ENCODE measurements around the gene STK40. TPM values are rescaled to one million over a fixed set of nuclear protein-coding genes. Genes with fewer than 3 reads are reported as not detected.
A peak's percentile ranks its signal among the peaks of the same experiment; 100 is the strongest.

Gene STK40
- total RNA-seq, 4 donors from 2014 or later = 109 to 263 (median 211) TPM

- H3K27ac ChIP-seq = no peak overlapping the region
- ATAC-seq (no peak), DNase-seq (no peak)
- TF ChIP-seq CTCF (IDR thresholded peaks at IDR 0.05 in 4 of 5, conservative IDR thresholded peaks at IDR 0.05 in 1 of 5) (no peak), POLR2A (IDR thresholded peaks at IDR 0.05) (no peak)
- intact Hi-C loops (cut with DNase I; ENCODE audit: low total_unique reads) (no loop called here), in situ Hi-C loops (cut with MboI; ENCODE audit: low sequenced_read_pairs in 4 of 4) (loop anchor here in 1 of 4 donors (10.0 kb wide), 1 partner anchor 62 kb away; no protein-coding TSS in a partner anchor)
- H3K9me3 ChIP-seq = no peaks in the 10 kb centered on the region
- no peak overlapping the region for H3K4me3 ChIP-seq
- H3K4me1 ChIP-seq = peaks cover 21 to 29% of the 10 kb centered on the region in 2 donors
- no peaks in the 10 kb centered on the region for H3K27me3 ChIP-seq
- peaks cover 0 to 83% of the 10 kb centered on the region in 2 donors for H3K36me3 ChIP-seq
These were observed 32.5 kb downstream of the STK40 start for GRCh38 chr1:36352910-36353878.

GRCh38 chr1:36352125-36352909 is 33.4 kb downstream of the STK40 start:
- in situ Hi-C loops (cut with MboI; ENCODE audit: low sequenced_read_pairs in 4 of 4) (loop anchor here in 1 of 4 donors (10.0 kb wide), 1 partner anchor 62 kb away; no protein-coding TSS in a partner anchor), intact Hi-C loops (cut with DNase I; ENCODE audit: low total_unique reads) (no loop called here)
- ATAC-seq = no peak
- TF ChIP-seq POLR2A (IDR thresholded peaks at IDR 0.05) (no peak), CTCF (IDR thresholded peaks at IDR 0.05 in 4 of 5, conservative IDR thresholded peaks at IDR 0.05 in 1 of 5) (no peak)
- peaks cover 0 to 83% of the 10 kb centered on the region in 2 donors for H3K36me3 ChIP-seq
- no peaks in the 10 kb centered on the region for H3K9me3 ChIP-seq
- peak overlapping the region in 1 of 4 donors; percentile 75 for H3K27ac ChIP-seq
- H3K4me1 ChIP-seq = peaks cover 21 to 29% of the 10 kb centered on the region in 2 donors
- no peak overlapping the region for H3K4me3 ChIP-seq
- no peak for DNase-seq
- H3K27me3 ChIP-seq = no peaks in the 10 kb centered on the region

DNA sequence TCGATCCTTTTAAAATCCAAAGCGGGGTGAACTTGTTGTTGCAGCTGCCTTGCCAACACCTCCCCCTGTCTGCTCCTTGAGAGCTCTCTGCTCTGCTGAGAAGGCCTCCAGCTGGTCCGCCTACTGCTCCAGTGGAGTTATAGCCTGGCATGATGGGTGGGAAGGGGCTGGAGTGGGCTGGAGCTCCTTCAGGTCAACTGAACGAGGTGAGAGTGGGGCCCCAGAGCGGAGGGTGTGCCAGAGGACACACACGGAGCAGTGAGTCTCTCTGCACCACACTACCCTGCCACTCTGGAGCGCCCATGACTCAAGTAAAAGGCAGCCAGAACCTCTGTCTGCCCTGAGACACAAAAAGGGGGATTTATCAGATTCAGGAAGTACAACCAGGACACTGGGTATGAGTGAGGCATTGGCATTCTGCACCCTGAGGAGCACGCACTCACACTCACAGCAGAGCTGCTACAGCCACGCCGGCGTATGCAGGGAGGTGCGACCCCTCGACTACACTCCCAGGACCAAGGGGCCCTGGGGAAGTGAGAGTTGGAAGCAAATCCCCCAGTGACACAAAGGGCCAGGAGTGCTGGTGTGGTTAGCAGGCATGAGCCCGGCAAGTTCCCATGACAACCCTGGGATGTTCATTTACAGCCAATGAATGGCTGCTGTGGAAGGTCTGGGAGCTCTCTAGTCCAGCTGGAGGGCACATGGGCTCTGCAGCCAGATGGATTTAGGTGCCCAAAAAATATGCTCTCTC is 34.3 kb downstream of the STK40 start:
- H3K4me3 ChIP-seq = no peak overlapping the region
- H3K27ac ChIP-seq = peak overlapping the region; percentile 68 to 75 (median 72)
- H3K36me3 ChIP-seq = peaks cover 0 to 84% of the 10 kb centered on the region in 2 donors
- H3K27me3 ChIP-seq = no peaks in the 10 kb centered on the region
- TF ChIP-seq CTCF (IDR thresholded peaks at IDR 0.05 in 4 of 5, conservative IDR thresholded peaks at IDR 0.05 in 1 of 5) = no peak
- in situ Hi-C loops (cut with MboI; ENCODE audit: low sequenced_read_pairs in 4 of 4) = loop anchor here in 1 of 4 donors (10.0 kb wide), 1 partner anchor 63 kb away; no protein-coding TSS in a partner anchor
- intact Hi-C loops (cut with DNase I; ENCODE audit: low total_unique reads) = no loop called here
- DNase-seq = no peak
- H3K4me1 ChIP-seq = peaks cover 21 to 29% of the 10 kb centered on the region in 2 donors
- H3K9me3 ChIP-seq = no peaks in the 10 kb centered on the region
- peak; percentile 16 to 22 for ATAC-seq

DNA sequence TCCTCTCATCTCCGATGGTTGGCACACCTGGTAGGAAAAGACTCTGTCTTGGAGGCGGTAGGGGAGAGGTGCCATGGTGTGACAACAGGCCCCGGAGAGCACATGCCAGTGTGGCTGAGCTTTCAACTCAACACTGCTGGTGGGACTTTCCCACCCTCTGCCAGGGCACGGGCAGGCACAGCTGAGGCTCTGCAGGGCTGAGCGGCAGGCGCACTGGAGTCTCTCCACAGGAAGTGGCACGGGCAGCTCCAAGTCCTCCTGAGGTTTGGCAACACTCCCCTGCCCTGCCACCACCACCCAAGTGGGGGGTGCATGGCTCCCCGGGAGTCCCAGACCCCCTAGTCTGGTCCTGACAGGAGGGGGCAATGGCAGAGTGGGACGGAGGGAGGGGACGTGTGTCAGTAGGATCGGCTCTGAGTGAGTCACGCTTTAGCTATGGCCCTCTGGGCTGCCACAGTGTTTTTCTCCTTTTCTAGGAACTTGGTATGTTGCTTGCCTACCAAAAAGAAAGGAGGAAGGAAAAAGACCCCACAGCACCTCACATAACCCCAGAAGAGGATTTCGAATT is 35.0 kb downstream of the STK40 start:
- ATAC-seq = peak in 1 of 2 donors; percentile 37
- in situ Hi-C loops (cut with MboI; ENCODE audit: low sequenced_read_pairs in 4 of 4) (loop anchor here in 1 of 4 donors (10.0 kb wide), 1 partner anchor 64 kb away; no protein-coding TSS in a partner anchor), intact Hi-C loops (cut with DNase I; ENCODE audit: low total_unique reads) (no loop called here)
- no peaks in the 10 kb centered on the region for H3K9me3 ChIP-seq
- H3K4me3 ChIP-seq = no peak overlapping the region
- H3K36me3 ChIP-seq = peaks cover 0 to 84% of the 10 kb centered on the region in 2 donors
- peak in 1 of 2 donors; percentile 51 for DNase-seq
- H3K27ac ChIP-seq = peak overlapping the region; percentile 68 to 75 (median 72)
- no peaks in the 10 kb centered on the region for H3K27me3 ChIP-seq
- no peak for TF ChIP-seq CTCF (IDR thresholded peaks at IDR 0.05 in 4 of 5, conservative IDR thresholded peaks at IDR 0.05 in 1 of 5)
- TF ChIP-seq POLR2A (IDR thresholded peaks at IDR 0.05) = no peak
- peaks cover 21 to 32% of the 10 kb centered on the region in 2 donors for H3K4me1 ChIP-seq
